ENCODE data around the gene SLC9A1.
A peak's percentile ranks its signal among the peaks of the same experiment; 100 is the strongest.

SLC9A1 gene

DNA sequence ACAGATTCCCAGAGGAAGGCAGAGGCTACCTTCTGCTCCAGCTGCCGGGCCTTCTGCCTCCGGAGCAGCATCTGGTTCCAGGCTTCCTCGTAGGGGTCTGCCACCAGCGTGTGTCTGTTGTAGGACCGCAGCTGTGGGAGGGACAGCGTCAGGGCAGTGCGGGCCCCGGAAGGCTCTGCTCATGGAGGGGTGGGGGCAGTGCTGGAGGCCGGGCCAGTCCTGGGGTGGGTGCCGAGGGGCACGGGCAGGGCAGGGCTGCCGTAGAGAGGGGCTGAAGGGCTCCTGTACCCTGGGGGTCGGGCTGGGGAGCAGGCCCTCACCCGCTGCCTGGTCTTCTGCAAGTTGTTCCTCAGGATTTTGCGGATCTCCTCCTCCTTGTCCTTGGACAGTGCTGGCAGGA lies 53.2 kb downstream of the SLC9A1 start:
- no peak for DNase-seq

DNA sequence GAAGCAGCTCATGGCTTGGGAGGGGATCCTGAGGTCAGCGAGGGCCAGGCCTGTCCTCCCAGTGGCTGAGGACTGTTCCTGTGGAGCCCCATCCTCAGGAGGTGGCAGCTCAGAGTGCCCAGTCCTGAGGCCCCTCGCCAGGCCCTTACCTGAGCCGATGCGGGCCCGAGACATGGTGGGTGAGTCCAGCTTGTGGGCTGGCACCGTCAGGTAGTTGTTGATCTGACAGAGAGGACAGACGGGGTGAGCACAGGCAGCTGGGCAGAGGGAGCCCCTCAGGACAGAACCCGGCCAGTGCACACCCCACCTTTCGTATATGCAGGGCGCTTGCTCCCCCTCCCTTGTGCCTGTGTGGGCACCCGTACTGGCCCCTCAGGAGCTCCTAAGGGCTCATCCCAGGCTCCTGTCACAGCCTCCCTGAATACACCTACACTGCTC lies 53.9 kb downstream of the SLC9A1 start:
- DNase-seq: no peak

DNA sequence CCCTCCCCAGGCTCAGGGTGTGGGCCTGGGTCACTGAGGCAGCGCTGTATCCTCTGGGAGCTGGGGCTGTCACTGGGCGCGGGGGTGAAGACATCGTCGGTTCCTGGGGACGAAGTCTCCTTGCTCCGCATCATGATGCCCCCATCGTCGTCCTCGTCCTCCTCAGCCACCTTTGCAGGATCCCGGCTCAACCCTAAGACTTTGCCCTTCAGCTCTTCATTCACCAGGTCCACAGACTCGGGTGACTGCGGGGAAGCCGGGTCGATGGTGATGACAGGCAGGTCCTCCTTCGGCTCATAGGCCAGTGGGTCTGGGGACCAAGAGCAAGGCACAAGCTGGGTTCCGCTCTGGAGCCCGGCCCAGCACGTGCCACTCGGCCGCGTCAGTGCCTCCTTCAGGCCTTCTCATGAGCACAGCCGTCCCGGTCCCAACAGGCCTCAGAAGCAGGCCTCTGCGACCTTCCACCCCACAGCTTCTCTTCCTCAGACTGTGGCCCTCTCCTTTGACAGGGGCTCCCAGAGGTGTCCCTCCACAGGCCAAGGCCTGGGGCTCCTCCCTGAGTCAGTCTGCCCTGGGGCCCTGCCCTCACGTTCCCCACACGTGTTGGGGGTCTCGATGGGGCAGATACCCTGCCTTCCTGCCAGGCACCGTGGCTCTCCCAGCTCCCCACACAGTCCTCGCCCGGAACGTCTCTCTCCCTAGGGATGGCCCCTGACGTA lies 54.4 kb downstream of the SLC9A1 start:
- DNase-seq: no peak

DNA sequence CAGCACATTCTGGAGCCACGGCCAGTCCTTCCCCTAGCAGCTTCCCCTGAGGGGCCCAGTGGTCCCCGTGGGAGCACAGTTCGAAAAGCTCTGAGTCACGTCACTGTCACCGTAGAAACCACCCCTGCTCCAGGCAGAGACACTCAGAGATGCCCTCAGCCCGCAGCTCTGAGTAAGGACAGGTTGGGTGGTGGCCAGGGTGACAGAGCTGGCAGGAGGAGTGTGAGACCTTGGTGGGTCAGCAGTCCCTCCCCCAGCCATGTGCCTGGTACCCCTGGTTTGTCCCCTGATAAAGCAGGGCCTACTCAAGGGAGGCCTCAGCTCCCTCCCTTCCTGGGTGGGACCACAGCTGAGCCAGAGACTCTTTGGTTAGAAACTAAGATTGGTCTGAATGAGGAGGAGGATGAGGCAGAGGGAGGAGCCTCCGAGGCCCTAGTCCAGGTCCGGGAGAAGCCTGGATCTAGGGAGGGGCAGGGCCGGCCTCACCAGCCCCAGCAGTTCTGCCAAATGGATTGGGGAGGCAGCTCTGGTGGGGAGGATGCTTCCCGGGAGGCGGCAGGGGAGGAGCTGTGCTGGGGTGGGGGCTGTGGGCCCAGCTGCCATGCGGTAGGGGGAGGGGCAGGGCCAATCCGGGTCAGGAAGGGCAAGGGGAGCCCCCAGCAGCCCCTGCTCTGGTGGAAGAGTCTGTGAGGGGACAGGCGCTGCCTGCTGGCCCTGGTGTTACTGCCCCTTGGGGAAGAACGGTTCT lies 55.2 kb downstream of the SLC9A1 start:
- no peak for DNase-seq

DNA sequence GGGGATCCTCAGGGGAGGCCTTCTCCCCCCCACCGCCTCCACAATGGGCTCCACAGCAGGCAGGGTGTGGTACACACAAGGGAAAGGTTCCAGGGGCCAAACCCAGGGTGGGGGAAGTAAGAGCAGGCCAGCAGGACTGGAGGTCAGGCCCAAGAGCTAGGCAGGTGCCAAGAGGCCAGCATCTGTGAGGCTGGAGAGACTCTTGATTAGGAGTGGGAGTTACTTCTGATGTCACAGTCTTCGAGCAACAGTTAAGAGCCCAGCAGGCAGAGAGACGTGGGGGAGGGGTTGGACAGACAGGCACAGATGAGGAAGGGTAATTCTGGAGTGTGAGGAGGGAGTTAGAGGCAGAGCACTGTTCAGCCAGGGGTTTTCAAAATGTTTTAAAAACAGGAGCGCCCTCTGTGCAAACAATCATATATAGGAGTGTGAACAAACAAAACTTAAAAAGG lies 55.8 kb downstream of the SLC9A1 start:
- DNase-seq: no peak

DNA sequence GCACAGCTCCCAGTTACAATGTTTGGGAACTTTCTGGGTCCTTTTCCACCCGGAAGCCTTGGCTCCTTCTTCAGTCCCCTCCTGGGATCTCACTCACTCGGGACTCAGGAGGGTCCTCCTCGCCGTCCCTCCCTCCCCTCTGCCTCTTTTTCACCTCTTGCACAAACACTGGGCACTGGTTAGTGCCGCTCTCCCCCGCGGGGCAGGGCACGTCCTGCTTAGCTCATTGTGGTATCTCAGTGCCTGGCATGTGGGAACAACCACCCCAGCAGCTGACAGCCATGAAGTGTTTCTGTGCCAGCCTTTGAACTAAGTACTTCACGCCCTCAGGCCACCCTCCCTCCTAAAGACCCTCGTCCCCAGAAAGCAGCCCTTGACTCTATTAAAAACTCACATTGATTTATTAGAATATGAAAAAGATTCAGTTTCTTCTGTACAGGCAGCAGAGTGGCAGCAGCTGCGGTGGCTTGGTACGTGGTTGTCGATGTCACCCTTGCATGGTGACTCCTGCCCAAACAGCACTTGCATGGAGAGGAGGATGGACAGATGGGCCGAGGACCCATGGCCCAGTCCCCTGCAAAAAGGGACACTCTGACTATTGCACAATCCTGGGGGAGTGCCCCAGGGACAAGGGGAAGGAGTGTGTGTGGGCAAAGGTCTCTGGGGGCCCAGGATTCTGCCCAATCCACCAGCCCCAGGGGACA lies 56.3 kb downstream of the SLC9A1 start:
- DNase-seq: no peak

DNA sequence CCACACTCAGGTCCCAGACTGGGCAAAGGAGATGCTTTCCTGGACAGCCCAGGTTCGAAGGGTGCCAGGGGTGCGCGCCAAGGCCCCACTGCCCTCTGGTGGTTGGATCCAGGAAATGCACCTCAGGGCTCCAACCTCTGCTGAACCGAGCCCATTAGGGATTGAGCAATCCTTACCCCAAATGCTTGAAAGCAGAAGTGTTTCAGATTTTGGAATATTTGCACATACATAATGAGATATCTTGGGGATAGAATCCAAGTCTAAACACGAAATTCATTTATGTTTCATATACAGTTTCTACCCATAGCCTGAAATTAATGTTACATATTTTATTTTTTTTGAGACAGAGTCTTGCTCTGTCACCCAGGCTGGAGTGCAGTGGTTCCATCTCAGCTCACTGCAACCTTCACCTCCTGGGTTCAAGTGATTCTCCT lies 57.4 kb downstream of the SLC9A1 start:
- peak; percentile 28 for DNase-seq

DNA sequence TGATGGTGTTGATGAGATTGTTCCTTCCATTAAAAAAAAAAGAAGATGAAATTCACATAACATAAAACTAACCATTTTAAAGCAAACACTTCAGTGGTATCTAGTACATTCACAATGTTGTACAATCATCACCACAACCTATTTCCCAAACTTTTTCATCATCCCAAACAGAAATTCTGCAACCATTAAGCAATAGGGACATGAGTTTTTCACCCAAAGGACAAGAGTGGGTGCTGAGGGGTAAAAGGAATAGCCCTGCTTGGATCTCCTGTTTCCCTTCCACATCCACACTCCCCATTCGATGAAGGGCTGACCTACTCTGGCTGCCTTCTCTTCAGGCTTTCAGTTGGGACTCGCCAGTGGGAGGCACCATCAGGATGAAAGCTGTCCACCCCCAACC lies 59.3 kb downstream of the SLC9A1 start:
- DNase-seq: no peak

DNA sequence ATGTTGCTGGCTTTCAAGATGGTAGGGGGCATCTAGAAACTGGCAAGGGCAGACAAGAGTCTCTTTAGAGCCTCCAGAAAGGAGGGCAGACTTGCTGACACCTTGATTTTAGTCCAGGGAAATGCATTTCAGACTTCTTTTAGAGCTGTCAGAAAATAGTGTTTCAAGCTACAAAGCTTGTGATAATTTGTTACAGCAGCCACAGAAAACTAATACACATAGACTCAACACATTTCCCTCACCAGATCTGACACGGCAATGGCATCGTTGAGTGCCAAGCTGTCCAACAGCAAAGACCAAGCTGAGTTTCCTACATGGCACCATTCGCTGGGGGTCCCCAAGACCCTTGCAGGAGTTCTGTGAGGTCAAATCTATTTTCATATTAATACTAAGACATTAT lies 62.0 kb downstream of the SLC9A1 start:
- no peak for DNase-seq

DNA sequence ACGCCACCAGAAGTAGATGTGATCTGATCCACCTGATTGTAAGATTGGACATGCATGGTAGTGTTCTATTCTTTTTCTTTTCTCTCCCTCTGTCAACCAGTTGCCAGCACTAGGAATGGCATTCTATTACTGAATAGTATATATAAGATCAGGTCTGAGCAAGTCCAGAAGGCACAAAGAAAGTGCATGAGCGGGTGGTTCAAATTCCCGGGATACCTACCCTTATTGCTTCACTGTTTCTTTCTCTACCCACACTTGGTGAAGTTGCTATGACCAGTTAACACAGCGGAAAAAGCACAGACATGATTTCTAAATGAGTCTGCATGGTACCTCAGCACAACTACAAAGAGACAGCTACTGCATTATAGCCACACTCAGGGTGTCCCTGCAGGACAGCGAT lies 64.0 kb downstream of the SLC9A1 start:
- no peak for DNase-seq

DNA sequence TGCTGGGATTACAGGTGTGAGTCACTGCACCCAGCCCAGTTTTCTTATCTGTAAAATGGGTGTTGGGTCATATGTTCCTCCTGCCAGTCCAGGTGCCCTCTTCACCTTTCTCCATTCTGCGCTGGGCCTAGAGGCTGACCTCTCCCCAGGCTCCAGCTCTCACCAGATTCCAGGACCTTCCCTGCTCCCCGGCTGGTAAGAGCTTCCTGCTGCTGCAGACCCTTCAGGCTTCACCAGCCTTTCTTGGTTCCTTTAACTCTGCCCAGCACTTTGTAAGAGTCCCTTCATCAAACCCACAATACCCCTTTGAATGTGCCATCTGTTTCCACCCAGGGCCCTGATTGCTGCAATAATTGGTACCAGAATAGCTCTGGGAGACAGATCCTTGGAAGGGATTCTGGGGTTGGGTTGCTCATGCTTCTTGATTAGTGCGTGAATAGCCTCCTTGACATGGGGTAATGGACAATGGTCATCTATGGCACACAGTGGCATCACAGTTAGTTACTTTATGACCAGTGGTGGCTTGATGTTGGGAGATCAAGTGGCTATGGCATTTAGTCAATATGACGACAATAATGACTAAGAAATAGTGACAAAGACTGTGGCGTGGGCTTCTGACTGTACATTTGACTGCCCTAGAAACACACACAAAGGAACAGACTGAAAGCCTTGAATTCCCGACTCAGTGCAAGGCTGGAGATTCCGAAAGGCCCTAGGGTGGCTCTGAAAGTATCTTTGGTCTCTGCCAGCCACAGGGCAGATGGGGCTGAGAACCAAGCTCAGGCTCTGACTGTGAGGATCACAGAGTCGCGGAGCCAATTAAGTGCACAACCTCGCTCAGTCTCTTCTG lies 67.3 kb downstream of the SLC9A1 start:
- DNase-seq: no peak

DNA sequence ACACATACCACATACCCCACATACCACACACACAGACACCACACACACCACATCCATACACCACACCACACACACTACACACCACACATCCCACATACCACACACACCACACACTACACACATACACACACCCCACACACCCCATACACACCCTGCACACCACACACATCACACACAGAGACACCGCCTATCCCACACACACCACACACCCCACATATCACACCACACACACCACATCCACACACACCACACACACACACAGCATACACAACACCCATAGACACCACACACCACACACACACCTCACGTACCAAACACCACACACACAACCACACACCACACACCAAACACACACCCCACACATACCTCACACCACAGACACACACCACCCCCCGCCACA lies 68.3 kb downstream of the SLC9A1 start:
- DNase-seq: no peak

DNA sequence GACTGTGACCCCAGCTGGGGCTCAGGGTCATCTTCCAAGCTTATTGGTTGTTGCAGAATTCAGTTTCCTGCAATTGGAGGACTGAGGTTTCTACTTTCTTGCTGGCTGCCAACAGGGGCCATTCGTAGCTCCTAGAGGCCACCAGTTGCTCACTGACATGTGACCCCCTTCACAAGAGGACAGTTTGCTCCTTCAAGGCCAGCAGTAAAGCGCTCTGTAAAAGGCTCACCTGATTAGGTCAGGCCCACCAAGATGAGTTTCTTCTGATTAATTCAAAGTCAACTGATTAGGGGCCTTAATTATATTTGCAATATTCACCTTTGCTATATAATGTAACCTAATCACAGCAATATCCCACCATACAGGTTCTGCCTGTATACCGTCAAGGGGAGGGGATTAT lies 68.9 kb downstream of the SLC9A1 start:
- no peak for DNase-seq

DNA sequence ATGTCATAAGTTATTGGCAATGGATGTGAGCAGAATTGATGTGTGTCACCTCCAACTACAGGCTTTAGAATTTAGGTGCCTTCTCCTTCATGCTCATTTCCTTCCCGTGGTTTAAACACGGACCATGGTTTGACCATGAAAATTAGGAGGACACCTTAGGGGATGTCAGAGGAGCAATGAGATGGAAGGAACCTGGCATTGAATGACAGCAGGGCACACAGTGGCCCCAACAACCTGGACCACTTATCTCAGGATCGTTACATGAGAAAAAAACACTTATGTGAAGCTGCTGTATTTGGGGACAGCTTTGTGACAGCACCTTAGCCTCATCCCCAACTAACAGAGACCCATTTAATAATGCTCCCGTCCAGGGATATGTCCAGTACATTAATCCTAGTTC lies 70.8 kb downstream of the SLC9A1 start:
- DNase-seq: no peak

DNA sequence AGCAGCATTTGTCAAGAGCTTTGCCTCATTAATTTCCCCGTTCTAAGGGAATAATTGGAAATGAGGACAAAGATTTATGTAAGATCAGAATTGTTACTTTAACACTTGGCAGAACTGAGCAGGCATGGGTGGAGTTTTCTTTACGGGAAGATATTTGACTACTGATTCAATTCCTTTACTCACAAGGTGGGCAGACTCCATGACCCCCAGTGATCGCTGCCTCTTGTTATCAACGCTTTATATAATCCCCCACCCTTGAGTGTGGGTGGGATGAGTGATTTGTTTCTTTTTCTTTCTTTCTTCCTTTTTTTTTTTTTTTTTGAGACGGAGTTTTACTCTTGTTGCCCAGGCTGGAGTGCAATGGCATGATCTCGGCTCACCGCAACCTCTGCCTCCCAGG lies 77.0 kb downstream of the SLC9A1 start:
- no peak for DNase-seq

DNA sequence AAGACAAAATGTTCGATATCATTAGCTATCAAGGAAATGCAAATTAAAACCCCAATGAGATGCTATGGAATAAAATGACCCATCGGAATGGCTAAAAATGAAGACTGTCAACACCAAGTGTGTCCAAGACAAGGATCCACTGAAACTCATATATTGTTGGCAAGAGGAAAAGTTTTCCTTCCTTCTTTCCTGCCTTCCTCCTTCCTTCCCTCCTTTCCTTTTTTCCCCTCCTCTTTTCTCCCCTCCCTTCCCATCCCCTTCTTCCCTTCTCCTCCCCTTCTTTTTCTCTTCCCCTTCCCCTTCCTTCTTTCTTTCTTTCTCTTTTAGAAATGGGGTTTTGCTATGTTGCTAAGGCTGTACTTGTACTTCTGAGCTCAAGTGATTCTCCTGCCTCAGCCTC lies 78.1 kb downstream of the SLC9A1 start:
- no peak for DNase-seq

DNA sequence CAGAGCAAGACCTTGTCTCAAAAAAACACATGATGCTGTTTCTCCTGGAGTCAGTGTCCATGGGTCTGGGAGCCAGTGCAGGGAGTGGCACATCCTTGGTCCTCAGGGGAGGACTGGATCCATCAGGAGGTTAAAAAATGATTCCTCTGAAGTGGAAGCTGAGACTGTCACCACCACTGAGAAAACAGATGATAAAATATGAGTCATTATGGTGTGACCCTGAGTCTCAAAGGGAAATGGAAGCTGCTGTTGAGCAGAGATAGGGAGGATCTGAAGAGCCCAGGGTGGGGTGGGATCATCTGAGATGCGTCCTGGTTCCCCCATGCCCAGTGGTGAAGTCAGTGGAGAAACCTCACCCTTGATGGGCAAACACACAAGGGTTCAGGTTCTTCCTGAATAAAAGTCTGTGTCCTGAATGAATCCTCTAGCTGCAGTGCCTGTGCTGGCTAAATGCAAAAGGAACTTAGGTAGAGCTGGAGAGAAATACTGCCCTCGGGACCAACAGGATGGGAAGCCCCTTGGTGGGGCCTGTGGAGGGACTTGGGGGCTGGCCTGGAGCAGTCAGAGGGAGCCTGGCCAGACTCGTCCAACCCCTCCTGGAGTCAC lies 80.6 kb downstream of the SLC9A1 start:
- no peak for DNase-seq

DNA sequence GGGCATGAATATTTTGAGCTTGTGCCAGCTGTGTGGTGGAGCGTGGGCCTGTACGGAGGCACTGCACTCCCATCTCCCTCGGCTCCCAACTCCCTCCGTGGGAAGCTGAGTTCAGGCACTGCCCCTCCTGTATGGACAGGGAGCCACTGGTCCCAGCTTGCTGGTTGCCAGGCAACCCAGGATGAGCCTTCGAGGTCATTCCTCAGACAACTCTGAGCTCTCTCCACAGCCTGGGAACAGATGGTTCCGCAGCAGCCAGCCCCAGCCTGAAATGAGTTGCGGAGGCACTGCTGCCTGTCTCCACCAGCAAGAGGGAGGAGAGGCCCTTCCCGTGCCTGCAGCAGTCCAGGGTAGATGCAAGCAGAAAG lies 83.9 kb downstream of the SLC9A1 start:
- no peak for DNase-seq

DNA sequence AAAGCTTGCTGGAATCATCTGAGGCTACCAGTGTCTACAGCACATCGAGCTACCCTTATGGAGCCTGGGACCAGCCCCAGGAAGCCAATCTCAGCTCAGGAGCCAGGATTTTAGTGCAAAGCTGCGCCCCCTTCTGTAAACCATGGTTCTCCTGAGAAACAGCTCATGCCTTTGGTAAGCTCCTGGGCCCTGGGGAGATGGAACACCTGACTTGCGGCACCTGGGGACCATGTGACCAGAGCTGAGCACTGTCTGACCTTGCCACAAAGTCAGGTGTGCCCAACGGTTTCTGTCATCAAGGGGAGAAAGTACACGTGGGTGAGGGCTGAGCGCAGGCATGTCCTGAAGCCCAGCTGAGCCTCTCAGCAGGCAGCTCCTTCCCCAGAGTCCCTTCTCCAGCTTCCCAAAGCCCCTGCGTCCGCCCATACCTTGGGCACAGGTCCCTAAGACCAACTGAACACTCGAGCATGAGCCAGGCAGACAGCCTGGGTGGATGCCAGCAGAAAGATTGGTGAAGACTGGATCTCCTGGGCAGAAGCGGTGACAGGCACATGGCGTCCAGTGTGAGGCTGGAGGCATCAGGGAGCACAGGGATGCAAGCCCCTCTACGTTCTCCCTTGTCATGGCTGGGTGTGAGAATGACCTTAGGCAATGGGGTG lies 84.4 kb downstream of the SLC9A1 start:
- DNase-seq: peak; percentile 39

DNA sequence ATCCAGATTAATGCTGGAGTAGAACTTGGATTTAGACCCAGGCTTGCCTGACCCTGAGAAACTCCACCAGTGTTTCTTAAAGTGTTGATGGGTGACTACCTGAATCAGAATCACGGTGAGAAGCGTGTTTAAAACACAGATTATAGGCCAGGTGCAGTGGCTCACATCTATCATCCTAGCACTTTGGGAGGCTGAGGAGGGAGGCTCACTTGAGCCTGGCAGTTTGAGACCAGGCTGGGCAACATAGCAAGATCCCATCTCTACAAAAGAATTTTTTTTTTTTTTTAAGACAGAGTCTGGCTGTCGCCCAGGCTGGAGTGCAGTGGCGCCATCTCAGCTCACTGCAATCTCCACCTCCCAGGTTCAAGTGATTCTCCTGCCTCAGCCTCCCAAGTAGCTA lies 86.0 kb downstream of the SLC9A1 start:
- DNase-seq: no peak

DNA sequence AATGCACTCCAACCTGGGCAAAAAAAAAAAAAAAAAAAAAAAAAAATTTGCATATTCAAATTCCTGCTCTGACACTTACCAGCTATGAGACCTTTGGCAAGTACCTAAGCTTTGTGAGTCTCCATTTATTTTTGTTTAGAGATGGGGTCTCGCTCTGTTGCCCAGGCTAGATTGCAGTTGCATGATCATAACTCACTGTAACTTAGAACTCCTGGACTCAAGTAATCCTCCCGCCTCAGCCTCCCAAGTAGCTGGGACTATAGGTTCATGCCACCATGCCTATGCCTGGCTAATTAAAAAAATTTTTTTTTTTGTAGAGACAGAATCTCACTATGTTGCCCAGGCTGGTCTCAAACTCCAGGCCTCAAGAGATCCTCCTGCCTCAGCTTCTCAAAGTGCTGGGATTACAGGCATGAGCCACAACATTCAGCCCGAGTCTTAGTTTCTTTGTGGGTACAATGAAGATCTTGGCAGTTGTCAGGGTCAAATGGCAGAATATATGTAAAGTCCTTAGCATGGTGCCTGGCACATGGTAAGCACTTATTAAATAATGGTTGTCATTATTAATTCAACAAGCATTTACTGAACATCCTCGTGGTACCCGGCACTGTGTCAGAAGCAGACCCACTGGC lies 88.8 kb downstream of the SLC9A1 start:
- no peak for DNase-seq

DNA sequence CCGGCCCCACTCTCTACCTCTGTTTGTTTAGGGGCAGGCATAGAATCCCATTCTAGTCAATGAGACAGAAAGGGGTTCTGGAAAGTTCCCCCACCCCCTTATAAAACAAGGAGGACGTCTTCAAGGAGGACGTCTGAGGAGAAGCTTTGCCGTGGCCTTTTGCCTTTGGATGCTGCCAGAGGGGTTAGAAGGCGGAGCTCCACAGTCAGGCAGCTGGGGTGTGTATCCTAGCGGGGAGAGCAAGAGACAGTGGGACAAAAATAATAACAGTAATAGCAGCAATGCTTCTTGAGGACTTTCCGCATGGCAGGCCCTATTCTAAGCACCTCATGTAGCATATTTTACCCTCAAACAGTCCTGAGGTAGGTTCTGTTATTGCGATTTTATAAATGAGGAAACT lies 94.0 kb downstream of the SLC9A1 start:
- no peak for DNase-seq

Measured in NCI-H526 treated with DMSO at 0.1 percent for 48 hours (cell line).